ENCODE results near the gene SNN. TPM values are rescaled to one million over a fixed set of nuclear protein-coding genes. Genes with fewer than 3 reads are reported as not detected.

Gene SNN
- total and polyA plus RNA-seq, 10 donors = 22.3 to 59.5 (median 48.7) TPM

DNA sequence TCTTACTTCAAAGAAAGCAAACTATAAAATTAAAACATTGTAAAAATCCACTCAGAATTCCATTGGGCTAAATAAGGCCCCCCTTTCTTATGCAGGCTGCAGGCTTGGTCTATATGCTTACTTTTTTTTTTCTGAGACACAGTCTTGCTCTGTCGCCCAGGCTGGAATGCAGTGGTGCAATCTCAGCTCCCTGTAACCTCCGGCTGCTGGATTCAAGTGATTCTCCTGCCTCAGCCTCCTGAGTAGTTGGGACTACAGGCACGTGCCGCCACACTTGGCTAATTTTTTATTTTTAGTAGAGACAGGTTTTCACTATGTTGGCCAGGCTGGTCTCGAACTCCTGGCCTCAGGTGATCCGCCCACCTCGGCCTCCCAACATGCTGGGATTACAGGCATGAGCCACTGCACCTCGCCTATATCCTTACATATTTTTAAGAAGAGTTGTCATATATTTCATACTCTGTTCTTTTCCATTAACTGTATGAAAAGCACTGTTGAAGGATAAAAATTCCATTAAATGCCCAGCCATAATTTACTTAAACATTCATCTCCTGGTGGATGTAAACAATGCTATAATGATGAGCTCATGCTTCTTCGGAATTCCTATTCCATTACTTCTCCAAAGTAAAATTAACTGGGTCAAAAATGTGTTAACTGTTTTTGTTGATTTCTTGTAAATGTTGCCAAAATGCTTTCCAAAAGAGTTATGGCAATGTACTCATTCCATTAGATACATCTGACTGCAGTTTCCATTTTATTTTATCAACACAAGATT lies 17.8 kb downstream of the SNN start:
- Histone ChIP-seq H3K4me3 (no peak overlapping the region), H3K36me3 (peaks cover 0 to 76% (median 46%) of the 10 kb centered on the region in 6 donors), H3K4me1 (peaks cover 37 to 100% (median 66%) of the 10 kb centered on the region in 6 donors), H3K9me3 (no peaks in the 10 kb centered on the region), H3K27ac (peak overlapping the region in 2 of 8 donors; percentile 12 to 92), H3K27me3 (replicated peaks in 1 of 7) (no peaks in the 10 kb centered on the region)
- TF ChIP-seq, protein P1, sequence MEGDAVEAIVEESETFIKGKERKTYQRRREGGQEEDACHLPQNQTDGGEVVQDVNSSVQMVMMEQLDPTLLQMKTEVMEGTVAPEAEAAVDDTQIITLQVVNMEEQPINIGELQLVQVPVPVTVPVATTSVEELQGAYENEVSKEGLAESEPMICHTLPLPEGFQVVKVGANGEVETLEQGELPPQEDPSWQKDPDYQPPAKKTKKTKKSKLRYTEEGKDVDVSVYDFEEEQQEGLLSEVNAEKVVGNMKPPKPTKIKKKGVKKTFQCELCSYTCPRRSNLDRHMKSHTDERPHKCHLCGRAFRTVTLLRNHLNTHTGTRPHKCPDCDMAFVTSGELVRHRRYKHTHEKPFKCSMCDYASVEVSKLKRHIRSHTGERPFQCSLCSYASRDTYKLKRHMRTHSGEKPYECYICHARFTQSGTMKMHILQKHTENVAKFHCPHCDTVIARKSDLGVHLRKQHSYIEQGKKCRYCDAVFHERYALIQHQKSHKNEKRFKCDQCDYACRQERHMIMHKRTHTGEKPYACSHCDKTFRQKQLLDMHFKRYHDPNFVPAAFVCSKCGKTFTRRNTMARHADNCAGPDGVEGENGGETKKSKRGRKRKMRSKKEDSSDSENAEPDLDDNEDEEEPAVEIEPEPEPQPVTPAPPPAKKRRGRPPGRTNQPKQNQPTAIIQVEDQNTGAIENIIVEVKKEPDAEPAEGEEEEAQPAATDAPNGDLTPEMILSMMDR (IDR thresholded peaks at IDR 0.05 in 8 of 11, conservative IDR thresholded peaks at IDR 0.05 in 3 of 11) = no peak
- no peak for TF ChIP-seq POLR2AphosphoS5 (IDR thresholded peaks at IDR 0.05)
- TF ChIP-seq POLR2A (IDR thresholded peaks at IDR 0.05) = no peak
- no peak for DNase-seq
- WGBS, 5 donors = 86 to 94% (median 90%) methylated on average over 9 of the region's 9 CpGs
- intact Hi-C loops (cut with DNase I; ENCODE audit: low total_unique reads) = no loop called here

DNA sequence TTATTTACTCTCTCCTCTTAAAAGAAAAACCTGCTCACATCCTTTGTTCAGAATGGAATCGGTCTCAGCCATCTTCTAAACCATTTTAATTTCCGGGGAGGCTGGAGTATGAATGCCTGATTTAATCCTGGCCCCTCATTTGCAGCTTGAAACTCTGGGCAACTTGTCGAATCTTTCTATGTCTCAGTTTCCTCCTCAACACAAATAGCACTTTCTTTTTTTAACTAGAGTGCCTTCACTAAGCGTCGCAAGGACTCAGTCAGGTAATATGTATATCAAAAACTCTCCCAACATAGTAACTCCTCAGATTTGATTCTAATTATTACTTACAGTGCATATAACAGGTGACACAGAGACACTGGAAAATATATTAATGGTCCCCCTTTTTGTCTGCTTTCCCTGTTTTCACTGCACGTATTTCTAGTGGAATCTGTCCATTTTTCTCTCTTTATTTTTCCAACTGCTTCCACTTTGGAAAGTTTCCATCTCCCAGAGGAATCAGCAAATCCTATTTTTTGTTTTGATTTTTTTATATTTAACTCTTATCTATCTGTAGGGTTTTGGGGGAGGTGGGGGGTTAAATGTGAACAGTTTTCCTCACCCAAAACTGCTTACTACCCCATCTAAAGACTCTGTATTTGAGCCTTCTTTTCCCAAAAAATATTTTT lies 18.6 kb downstream of the SNN start:
- Histone ChIP-seq H3K36me3 (peaks cover 0 to 84% (median 54%) of the 10 kb centered on the region in 6 donors), H3K27me3 (replicated peaks in 1 of 7) (no peaks in the 10 kb centered on the region), H3K4me1 (peaks cover 29 to 97% (median 59%) of the 10 kb centered on the region in 6 donors), H3K4me3 (no peak overlapping the region), H3K9me3 (no peaks in the 10 kb centered on the region), H3K27ac (peak overlapping the region in 2 of 8 donors; percentile 12 to 26)
- WGBS, 5 donors = 66 to 84% (median 76%) methylated on average over 6 of the region's 6 CpGs
- intact Hi-C loops (cut with DNase I; ENCODE audit: low total_unique reads) = no loop called here
- DNase-seq = no peak
- no peak for TF ChIP-seq POLR2AphosphoS5 (IDR thresholded peaks at IDR 0.05)
- TF ChIP-seq, protein P1 (IDR thresholded peaks at IDR 0.05 in 8 of 11, conservative IDR thresholded peaks at IDR 0.05 in 3 of 11) = no peak
- no peak for TF ChIP-seq POLR2A (IDR thresholded peaks at IDR 0.05)

DNA sequence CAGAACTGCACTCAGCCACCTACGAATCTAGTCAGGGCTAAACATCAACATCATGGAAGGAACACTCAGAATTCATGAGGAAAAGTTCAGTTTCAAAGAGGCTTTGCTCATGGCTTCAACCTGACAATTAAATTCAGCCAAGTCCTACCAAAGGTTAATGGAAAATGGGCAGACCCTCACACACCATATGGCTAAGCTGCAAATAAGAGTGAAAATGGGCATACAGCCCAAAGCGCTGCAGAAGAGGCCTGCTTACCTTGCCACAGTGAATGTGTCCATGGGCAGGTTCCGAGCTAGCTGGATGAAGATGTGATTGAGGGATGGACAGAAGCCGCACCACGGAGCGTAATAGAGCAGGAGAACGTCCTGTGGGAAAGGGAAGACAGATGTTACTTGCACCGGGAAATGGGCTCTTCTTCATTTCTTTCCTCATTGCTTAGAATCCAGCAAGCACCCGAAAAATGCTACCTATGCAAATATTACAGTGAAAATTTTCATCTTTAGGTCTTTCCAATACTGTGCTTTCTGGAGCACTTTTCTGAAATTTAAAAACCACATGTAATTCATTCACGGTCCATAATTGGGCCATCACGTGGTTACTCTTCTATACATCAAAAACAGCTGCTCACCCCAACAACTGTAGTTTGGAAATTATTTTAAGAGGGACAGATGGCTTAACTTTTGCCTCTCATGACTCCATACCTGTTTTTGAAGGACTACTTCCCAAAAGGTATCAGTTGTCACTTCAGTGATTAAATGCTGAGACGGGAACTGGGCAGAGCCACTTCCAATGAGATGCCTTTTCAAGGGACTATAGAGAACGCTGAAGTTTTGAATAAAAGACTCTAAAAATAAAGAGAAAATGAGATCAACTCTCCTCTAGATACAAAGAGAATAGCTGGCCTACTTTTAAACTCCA lies 19.6 kb downstream of the SNN start:
- no peaks in the 10 kb centered on the region for H3K9me3 ChIP-seq
- intact Hi-C loops (cut with DNase I; ENCODE audit: low total_unique reads) = no loop called here
- H3K27ac ChIP-seq = peak overlapping the region in 5 of 8 donors; percentile 27 to 81 (median 78)
- no peak overlapping the region for H3K4me3 ChIP-seq
- H3K4me1 ChIP-seq = peaks cover 20 to 87% (median 49%) of the 10 kb centered on the region in 6 donors
- DNase-seq = no peak
- H3K36me3 ChIP-seq = peaks cover 0 to 92% (median 60%) of the 10 kb centered on the region in 6 donors
- no peak for TF ChIP-seq POLR2AphosphoS5 (IDR thresholded peaks at IDR 0.05)
- TF ChIP-seq POLR2A (IDR thresholded peaks at IDR 0.05) = no peak
- TF ChIP-seq, protein P1 (IDR thresholded peaks at IDR 0.05 in 8 of 11, conservative IDR thresholded peaks at IDR 0.05 in 3 of 11) = no peak
- H3K27me3 ChIP-seq (replicated peaks in 1 of 7) = no peaks in the 10 kb centered on the region
- 83 to 92% (median 87%) methylated on average over 13 of the region's 13 CpGs for WGBS, 5 donors
